ENCODE measurements around the gene CD248.

GRCh38 chr11:66268244-66268951 lies 48.4 kb downstream of the CD248 start, which contains the start of gene RAB1B:
- TF ChIP-seq ZNF416 (tag by site-specific recombination; IDR thresholded peaks at IDR 0.05) (no peak), REST (tag by site-specific recombination; IDR thresholded peaks at IDR 0.05) (no peak), CTCF (tag by site-specific recombination; IDR thresholded peaks at IDR 0.05) (no peak), GLIS1 (tag by site-specific recombination; IDR thresholded peaks at IDR 0.05) (no peak), ZNF529 (tag by site-specific recombination; IDR thresholded peaks at IDR 0.05; ENCODE audit: insufficient replicate concordance) (no peak), MZF1 (tag by site-specific recombination; IDR thresholded peaks at IDR 0.05; ENCODE audit: borderline replicate concordance) (no peak), ZNF140 (tag by site-specific recombination; IDR thresholded peaks at IDR 0.05) (no peak), SP3 (tag by site-specific recombination; IDR thresholded peaks at IDR 0.05) (peak; percentile 92), ZNF26 (tag by site-specific recombination; IDR thresholded peaks at IDR 0.05) (no peak)
